AG04449 (cell line): ENCODE measurements around the gene ING4.

Source experiments
- CTCF ChIA-PET: fragments of 350-600 bp; formaldehyde crosslinking; extraction: SDS; loops from one replicate; lab custom pipeline; 2021; ENCODE audit warnings: antibody characterized with exemption; lab: Yijun Ruan, JAX
- POLR2A ChIA-PET: fragments of 400-600, 350-600 bp; formaldehyde crosslinking; extraction: SDS; loops from one replicate; lab custom pipeline; 2020; ENCODE audit warnings: antibody characterized with exemption, inconsistent platforms; lab: Yijun Ruan, JAX
- DNase-seq: peaks from one replicate; pipeline ENCODE4 v3.0.0-alpha.2; 2010; ENCODE audit warnings: low read depth, low spot score
- H3K4me3 ChIP-seq: 2 replicates; pipeline ENCODE4 v1.5.1; 2011; ENCODE audit warnings: low read depth, mild to moderate bottlenecking, control low read depth, low read length
- TF ChIP-seq, protein P1 (sequence below): IDR thresholded peaks from one replicate; pipeline ENCODE4 v1.5.1; 2011; ENCODE audit warnings: mild to moderate bottlenecking, moderate library complexity, low read length, control low read depth, inconsistent platforms; ENCODE audit not compliant: insufficient read depth; ENCODE audit errors: missing control alignments

Gene ING4

DNA sequence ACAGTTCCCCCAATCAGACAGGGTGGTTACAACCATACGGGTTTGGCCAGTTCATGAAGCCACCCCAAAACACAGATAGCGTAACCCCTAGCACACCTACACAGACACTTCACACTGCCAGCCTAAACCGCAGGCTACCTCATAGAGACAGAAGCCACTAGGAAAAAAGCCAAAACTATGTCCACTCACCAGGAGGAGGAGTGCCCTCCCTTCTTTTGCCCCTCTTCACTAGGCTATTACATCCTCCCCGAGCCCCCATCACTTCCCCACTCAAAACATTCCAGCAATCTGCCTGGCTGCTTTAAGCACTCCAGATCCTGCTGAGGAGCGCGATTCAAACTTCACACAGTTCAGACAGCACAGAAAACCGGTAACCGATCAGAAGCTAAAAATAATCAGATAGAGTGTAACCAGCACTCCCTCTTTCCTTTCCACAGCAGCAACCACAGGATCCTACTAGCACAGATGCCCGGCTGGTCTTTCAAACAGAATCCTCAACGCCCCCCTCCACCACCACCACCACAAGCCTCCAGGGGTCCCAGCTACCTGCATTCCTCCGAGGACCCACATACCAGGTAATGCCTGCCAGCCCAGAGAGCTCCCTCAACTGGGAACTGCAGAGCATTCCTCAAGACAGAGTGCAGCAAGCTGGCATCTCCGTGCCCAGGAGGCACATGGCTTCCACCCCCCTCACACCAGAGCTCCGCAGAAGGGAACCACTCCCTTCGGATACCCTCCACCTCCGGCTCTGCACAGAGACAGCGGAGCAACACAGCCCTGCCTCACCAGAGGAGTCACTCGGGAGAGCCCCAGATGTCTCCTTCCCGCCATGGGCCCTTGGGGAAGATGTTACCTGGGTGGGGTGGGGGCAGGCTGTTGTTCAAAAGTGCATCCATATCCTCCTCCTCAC lies 57.2 kb downstream of the ING4 start:
- ChIA-PET POLR2A (interaction anchor here (0.7 to 2.2 kb wide), 4 partner anchors 54 to 127 kb away, joined by 3 to 6 read pairs (median 4); partner anchors contain the start of gene ZNF384), CTCF (interaction anchor here (0.7 to 2.3 kb wide), 10 partner anchors 9 to 286 kb away, joined by 3 to 12 read pairs (median 4); partner anchors contain the start of genes MLF2 and PTMS)
- no peak for DNase-seq
- H3K4me3 ChIP-seq: peak overlapping the region; percentile 74
- TF ChIP-seq, protein P1, sequence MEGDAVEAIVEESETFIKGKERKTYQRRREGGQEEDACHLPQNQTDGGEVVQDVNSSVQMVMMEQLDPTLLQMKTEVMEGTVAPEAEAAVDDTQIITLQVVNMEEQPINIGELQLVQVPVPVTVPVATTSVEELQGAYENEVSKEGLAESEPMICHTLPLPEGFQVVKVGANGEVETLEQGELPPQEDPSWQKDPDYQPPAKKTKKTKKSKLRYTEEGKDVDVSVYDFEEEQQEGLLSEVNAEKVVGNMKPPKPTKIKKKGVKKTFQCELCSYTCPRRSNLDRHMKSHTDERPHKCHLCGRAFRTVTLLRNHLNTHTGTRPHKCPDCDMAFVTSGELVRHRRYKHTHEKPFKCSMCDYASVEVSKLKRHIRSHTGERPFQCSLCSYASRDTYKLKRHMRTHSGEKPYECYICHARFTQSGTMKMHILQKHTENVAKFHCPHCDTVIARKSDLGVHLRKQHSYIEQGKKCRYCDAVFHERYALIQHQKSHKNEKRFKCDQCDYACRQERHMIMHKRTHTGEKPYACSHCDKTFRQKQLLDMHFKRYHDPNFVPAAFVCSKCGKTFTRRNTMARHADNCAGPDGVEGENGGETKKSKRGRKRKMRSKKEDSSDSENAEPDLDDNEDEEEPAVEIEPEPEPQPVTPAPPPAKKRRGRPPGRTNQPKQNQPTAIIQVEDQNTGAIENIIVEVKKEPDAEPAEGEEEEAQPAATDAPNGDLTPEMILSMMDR: no peak

DNA sequence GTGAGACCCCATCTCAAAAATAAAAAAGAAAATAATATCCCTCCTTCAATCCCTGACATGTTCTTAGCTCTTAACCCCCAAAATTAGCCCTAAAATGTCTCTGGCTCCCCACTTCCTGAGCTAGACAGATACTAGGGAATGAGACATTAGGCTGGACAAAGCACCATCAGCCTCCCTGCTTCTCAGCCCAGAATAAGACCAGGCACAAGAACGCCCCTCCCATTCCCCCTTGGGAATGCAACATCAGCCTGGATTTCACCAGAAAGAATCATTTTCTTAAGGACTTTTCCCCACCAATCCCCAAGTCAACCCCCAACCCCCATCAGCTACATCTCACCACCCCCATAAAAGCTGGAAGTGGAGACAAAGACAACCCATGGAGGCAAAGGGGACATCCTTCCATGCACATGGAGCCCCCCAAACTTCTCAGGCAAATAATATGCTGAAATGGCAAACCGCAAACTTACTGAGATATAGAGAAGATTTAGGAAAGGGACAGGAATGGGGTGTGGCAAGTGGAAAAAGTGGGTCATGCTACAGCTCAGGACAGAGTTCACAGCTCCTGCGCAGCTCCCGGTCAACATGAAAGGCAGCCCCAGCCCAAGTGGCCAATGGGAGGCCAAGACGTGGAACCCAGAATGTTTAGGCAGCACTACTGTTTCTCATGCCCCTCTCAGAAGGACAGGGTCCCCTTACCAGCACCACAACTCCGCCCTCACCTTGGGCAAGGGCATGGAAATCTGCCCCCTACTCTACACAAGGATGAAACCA lies 58.5 kb downstream of the ING4 start:
- TF ChIP-seq, protein P1: no peak
- no peak for DNase-seq
- ChIA-PET POLR2A (interaction anchor here (2.2 kb wide), 1 partner anchor 52 kb away, joined by 6 read pairs; no protein-coding TSS in a partner anchor), CTCF (interaction anchor here (0.8 to 2.3 kb wide), 9 partner anchors 10 to 265 kb away, joined by 3 to 12 read pairs (median 4); no protein-coding TSS in a partner anchor)
- H3K4me3 ChIP-seq: peak overlapping the region; percentile 74

DNA sequence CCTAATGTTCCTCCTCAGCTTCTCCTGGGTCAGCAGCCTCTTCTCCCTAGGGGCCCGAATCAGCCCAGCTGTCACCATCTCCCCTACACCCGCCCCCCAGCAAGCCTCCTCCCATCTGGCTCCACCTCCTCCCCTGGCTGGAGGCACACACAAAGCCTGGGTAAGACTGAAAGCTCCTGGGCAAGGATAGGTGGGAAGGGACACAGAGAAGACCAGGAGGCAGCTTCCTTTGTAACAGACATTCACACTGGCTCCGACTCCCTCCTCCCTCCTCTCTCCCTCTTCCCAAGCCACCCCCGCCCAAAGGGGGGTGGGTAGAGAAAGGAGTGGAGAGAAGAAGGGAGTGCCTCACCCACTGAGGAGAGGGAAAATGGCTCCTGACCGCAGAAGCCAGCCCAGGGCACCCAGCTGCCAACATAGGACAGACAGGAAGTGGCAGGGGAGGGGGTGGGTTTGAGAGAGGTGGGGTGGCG lies 59.8 kb downstream of the ING4 start:
- CTCF ChIA-PET: interaction anchor here (0.8 to 2.1 kb wide), 9 partner anchors 14 to 175 kb away, joined by 3 to 6 read pairs (median 4); partner anchors contain the start of gene NOP2
- H3K4me3 ChIP-seq: peak overlapping the region; percentile 15
- POLR2A ChIA-PET: interaction anchor here (1.0 to 1.2 kb wide), 2 partner anchors 69 to 86 kb away, joined by 3 to 4 read pairs; partner anchors contain the start of genes GAPDH and ZNF384
- TF ChIP-seq, protein P1: no peak
- DNase-seq: no peak

DNA sequence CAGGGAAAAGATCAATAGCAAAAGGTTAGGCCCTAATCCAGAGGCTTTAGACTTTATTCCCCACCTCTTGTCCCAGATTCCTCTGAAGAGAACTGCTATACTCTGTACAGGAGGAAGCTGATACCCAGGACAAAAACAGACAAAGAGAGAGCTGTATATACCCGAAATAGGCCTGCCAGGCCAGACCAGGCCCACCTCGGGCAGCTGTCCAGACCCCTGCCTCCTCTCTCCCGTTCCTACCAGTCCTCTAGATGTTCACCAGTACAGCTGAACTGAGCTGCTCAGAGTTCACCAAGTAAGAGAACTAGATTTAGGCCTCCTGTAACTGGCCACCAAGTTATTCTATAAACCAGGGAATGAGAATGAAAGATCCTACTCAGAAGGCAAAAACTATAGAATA lies 60.4 kb downstream of the ING4 start:
- DNase-seq: no peak
- ChIA-PET CTCF (interaction anchor here (0.9 to 2.1 kb wide), 8 partner anchors 14 to 105 kb away, joined by 3 to 6 read pairs (median 4); partner anchors contain the start of gene NOP2), POLR2A (interaction anchor here (1.0 to 1.2 kb wide), 2 partner anchors 69 to 87 kb away, joined by 3 to 4 read pairs; partner anchors contain the start of genes GAPDH and ZNF384)
- TF ChIP-seq, protein P1: no peak
- no peak overlapping the region; the same call in 1 of the 2 replicates for H3K4me3 ChIP-seq
